ENCODE measurements around the gene PRKAB1. TPM values are rescaled to one million over a fixed set of nuclear protein-coding genes. Genes with fewer than 3 reads are reported as not detected.

PRKAB1 gene
- total and polyA plus RNA-seq, 7 donors: 18.5 to 52.5 (median 31.4) TPM

DNA sequence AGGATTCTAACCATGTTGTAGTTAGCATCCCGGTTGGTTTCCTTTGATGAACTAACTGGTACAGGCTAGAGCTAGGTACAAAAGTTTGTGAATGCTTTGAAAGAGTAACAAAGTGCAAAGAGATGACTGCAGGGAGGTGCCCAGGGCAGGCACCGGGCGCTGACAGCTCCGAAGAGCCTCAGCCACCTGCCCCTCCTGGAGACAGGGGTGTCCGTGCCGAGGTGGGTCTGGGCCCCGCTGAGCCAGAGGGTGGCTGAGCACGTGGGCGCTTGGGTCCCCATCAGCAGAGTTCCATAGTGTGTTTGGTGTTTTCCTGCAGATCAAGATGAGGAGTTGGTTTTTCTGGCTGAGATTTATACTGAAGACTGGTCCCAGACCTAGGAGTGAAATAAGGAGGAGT is 19.9 kb downstream of the PRKAB1 start:
- TF ChIP-seq POLR2AphosphoS5 (IDR thresholded peaks at IDR 0.05) (no peak), EP300 (IDR thresholded peaks at IDR 0.05) (no peak), POLR2A (IDR thresholded peaks at IDR 0.05) (no peak)
- TF ChIP-seq, protein P1, sequence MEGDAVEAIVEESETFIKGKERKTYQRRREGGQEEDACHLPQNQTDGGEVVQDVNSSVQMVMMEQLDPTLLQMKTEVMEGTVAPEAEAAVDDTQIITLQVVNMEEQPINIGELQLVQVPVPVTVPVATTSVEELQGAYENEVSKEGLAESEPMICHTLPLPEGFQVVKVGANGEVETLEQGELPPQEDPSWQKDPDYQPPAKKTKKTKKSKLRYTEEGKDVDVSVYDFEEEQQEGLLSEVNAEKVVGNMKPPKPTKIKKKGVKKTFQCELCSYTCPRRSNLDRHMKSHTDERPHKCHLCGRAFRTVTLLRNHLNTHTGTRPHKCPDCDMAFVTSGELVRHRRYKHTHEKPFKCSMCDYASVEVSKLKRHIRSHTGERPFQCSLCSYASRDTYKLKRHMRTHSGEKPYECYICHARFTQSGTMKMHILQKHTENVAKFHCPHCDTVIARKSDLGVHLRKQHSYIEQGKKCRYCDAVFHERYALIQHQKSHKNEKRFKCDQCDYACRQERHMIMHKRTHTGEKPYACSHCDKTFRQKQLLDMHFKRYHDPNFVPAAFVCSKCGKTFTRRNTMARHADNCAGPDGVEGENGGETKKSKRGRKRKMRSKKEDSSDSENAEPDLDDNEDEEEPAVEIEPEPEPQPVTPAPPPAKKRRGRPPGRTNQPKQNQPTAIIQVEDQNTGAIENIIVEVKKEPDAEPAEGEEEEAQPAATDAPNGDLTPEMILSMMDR (IDR thresholded peaks at IDR 0.05): no peak
- Histone ChIP-seq H3K9me3 (no peaks in the 10 kb centered on the region), H3K4me3 (no peak overlapping the region), H3K27me3 (no peaks in the 10 kb centered on the region), H3K36me3 (no peaks in the 10 kb centered on the region), H3K27ac (no peak overlapping the region), H3K4me1 (peaks cover 0 to 8% (median 2%) of the 10 kb centered on the region in 4 donors)
- 83 to 94% methylated on average over 9 of the region's 9 CpGs for WGBS, 2 donors
- intact Hi-C loops (cut with DNase I): no loop called here
- no peak for DNase-seq

DNA sequence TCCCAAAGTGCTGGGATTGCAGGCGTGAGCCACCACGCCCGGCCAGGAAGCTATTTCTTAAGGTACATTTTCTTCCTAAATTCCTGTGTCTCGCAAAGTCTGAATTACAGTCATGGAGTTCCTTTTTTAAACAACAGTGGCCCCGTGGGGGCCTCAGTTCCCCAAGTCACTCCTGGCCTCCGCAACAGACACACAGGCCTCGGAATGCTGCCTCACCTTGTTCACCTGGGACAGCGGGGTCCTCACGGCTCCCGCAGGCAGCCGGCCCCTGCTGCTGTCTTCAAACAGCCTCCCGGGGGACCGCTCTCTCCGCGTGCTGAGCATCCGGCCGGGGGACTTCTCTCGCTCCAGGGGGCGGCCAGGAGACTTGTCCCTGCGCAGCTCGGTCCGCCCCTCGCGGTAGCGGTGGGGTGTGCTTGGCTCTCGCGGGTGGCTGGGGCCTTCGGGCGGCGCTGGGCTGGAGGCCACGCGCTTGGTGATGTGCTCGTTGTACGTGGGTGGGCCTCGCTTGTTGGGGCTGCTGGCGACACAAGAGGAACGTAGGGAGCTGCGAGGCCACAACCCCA is 22.1 kb downstream of the PRKAB1 start:
- DNase-seq: no peak
- Histone ChIP-seq H3K9me3 (no peaks in the 10 kb centered on the region), H3K4me1 (peaks cover 0 to 10% (median 9%) of the 10 kb centered on the region in 4 donors), H3K27me3 (no peaks in the 10 kb centered on the region), H3K36me3 (no peaks in the 10 kb centered on the region), H3K27ac (no peak overlapping the region), H3K4me3 (no peak overlapping the region)
- TF ChIP-seq EP300 (IDR thresholded peaks at IDR 0.05) (no peak), POLR2A (IDR thresholded peaks at IDR 0.05) (no peak), POLR2AphosphoS5 (IDR thresholded peaks at IDR 0.05) (no peak)
- TF ChIP-seq, protein P1 (IDR thresholded peaks at IDR 0.05): no peak
- intact Hi-C loops (cut with DNase I): no loop called here
- WGBS, 2 donors: 97% methylated on average over 38 of the region's 38 CpGs

DNA sequence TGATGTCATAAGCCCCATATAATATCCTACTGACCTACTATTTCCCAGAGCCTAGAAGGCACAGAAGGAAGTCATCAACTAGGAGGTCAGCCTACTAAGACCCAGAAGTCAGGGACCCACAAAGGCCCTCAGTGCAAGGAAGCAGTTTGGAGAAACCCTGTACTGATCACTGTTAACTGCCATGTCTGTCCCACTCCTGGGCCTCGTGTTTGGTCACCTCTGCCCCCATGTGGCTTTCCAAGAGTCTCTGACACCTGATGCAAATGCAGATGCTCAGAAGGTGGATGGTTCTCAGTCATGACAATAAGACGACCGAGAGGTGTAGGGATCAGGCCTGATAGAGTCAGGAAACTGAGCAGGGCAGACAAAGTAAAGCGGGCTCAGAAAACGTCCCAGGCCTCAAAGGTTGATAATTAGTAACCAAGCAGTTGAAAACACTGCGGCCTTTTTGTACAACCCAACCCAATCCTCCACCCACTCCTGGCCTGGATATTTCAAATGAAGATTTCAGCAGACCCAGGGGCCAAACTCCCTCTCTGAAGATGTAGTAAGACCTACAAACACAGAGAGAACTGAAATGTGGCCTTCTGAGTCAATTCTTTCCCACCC is 23.4 kb downstream of the PRKAB1 start:
- H3K27me3 ChIP-seq: no peaks in the 10 kb centered on the region
- WGBS, 2 donors: 57 to 80% methylated on average over 6 of the region's 6 CpGs
- intact Hi-C loops (cut with DNase I): no loop called here

DNA sequence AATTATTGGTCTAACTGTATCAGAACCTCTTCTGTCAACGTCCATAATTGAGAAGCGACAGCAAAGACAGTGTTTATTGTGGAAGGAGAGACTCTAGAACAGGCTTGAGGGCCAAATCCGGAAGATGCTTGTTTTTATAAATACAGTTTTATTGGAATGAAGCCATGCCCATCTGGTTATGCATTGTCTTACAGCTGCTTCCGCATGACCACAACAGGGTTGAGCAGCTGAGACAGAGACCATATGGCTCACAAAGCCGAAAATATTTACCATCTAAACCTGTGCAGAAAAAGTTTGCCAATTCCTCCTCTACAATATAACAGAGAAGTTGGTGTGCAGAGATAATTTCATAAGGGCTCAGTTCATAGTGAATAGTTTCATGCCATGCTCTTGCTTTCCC is 24.5 kb downstream of the PRKAB1 start:
- no peak overlapping the region for H3K4me3 ChIP-seq
- no peaks in the 10 kb centered on the region for H3K9me3 ChIP-seq
- intact Hi-C loops (cut with DNase I): no loop called here
- peaks cover 0 to 10% (median 9%) of the 10 kb centered on the region in 4 donors for H3K4me1 ChIP-seq
- TF ChIP-seq POLR2A (IDR thresholded peaks at IDR 0.05): no peak
- TF ChIP-seq POLR2AphosphoS5 (IDR thresholded peaks at IDR 0.05): no peak
- TF ChIP-seq EP300 (IDR thresholded peaks at IDR 0.05): no peak
- TF ChIP-seq, protein P1 (IDR thresholded peaks at IDR 0.05): no peak
- WGBS, 2 donors: 20 to 62% methylated on average over 5 of the region's 5 CpGs
- no peak overlapping the region for H3K27ac ChIP-seq
- H3K27me3 ChIP-seq: no peaks in the 10 kb centered on the region
- H3K36me3 ChIP-seq: no peaks in the 10 kb centered on the region
- DNase-seq: no peak

More for the DNA sequence above, 23.4 kb downstream of the PRKAB1 start:
- no peak overlapping the region for H3K4me3 ChIP-seq
- TF ChIP-seq EP300 (IDR thresholded peaks at IDR 0.05) (no peak), POLR2AphosphoS5 (IDR thresholded peaks at IDR 0.05) (no peak), POLR2A (IDR thresholded peaks at IDR 0.05) (no peak)
- TF ChIP-seq, protein P1 (IDR thresholded peaks at IDR 0.05): no peak
- no peaks in the 10 kb centered on the region for H3K36me3 ChIP-seq
- no peak overlapping the region for H3K27ac ChIP-seq
- H3K9me3 ChIP-seq: no peaks in the 10 kb centered on the region
- DNase-seq: no peak
- H3K4me1 ChIP-seq: peaks cover 0 to 10% (median 9%) of the 10 kb centered on the region in 4 donors

Measured in sigmoid colon (tissue), 7 donors.